IMR-90 (cell line): ENCODE data around the gene TMEM200C. TPM values are rescaled to one million over a fixed set of nuclear protein-coding genes. Genes with fewer than 3 reads are reported as not detected.

Experiments
- ATAC-seq: fragments of 200-7000 bp; cut with Tn5 transposase; 2 replicates; pipeline ENCODE4 v1.9.1; 2020; ENCODE audit warnings: low read depth, mild to moderate bottlenecking, moderate library complexity
- BruUV-seq: library from RNA; stranded (reverse); fragments of 400-500 nt; replicated peaks from 2 replicates; lab custom pipeline; 2021; lab: Mats Ljungman, UMichigan
- CTCF ChIA-PET: fragments of 300-600 bp; formaldehyde crosslinking; extraction: SDS; loops from one replicate; lab custom pipeline; 2021; ENCODE audit warnings: antibody characterized with exemption; lab: Yijun Ruan, JAX
- POLR2A ChIA-PET: fragments of 300-600 bp; sonication (Branson Sonifier 250); formaldehyde crosslinking; loops from one replicate; lab custom pipeline; 2022; ENCODE audit warnings: antibody characterized with exemption; ENCODE audit not compliant: unreplicated experiment; lab: Charles Lee
- DNase-seq: peaks from one replicate; pipeline ENCODE4 v3.0.0; 2013
- H2AFZ ChIP-seq: replicated peaks from 2 replicates; pipeline ENCODE3; 2013; ENCODE audit warnings: low read length, mild to moderate bottlenecking; ENCODE audit not compliant: poor library complexity
- H2AK5ac ChIP-seq: 2 replicates; pipeline ENCODE4 v1.6.1; 2013; ENCODE audit warnings: low read depth, low read length, inconsistent platforms
- H2AK9ac ChIP-seq: replicated peaks from 2 replicates; pipeline ENCODE3; 2013; ENCODE audit warnings: mild to moderate bottlenecking, low read depth, low read length, moderate library complexity; ENCODE audit not compliant: poor library complexity
- H2BK120ac ChIP-seq: 2 replicates; pipeline ENCODE4 v1.6.1; 2013; ENCODE audit warnings: low read depth, low read length, inconsistent platforms
- H2BK15ac ChIP-seq: 3 replicates; pipeline ENCODE4 v1.6.1; 2013; ENCODE audit warnings: low read depth, low read length, inconsistent platforms
- H2BK20ac ChIP-seq: 2 replicates; pipeline ENCODE4 v1.6.1; 2013; ENCODE audit warnings: low read depth, mild to moderate bottlenecking, inconsistent platforms, low read length, moderate library complexity
- H2BK5ac ChIP-seq: 2 replicates; pipeline ENCODE4 v1.6.1; 2013; ENCODE audit warnings: mild to moderate bottlenecking, low read depth, low read length, inconsistent platforms; ENCODE audit not compliant: poor library complexity, severe bottlenecking
- H3K14ac ChIP-seq: replicated peaks from 2 replicates; pipeline ENCODE4 v1.6.1; 2013; ENCODE audit warnings: low read depth, low read length, inconsistent platforms
- H3K18ac ChIP-seq: 2 replicates; pipeline ENCODE4 v1.6.1; 2013; ENCODE audit warnings: low read depth, low read length, control low read depth
- H3K23ac ChIP-seq: 2 replicates; pipeline ENCODE4 v1.6.1; 2013; ENCODE audit warnings: low read depth, low read length, inconsistent platforms
- H3K27ac ChIP-seq: 2 replicates; pipeline ENCODE4 v1.5.1; 2013; ENCODE audit warnings: mild to moderate bottlenecking, control low read depth, low read length; ENCODE audit not compliant: insufficient read depth
- H3K27me3 ChIP-seq: 2 replicates; pipeline ENCODE4 v1.6.1; 2013; ENCODE audit warnings: low read length; ENCODE audit not compliant: control insufficient read depth, insufficient read depth
- H3K36me3 ChIP-seq: 2 replicates; pipeline ENCODE4 v1.6.1; 2013; ENCODE audit warnings: low read length, mixed read lengths; ENCODE audit not compliant: control insufficient read depth, insufficient read depth
- H3K4ac ChIP-seq: 2 replicates; pipeline ENCODE4 v1.6.1; 2013; ENCODE audit warnings: low read depth, low read length, inconsistent platforms
- H3K4me1 ChIP-seq: 2 replicates; pipeline ENCODE4 v1.6.1; 2013; ENCODE audit warnings: low read length, mixed read lengths; ENCODE audit not compliant: control insufficient read depth, insufficient read depth
- H3K4me2 ChIP-seq: 2 replicates; pipeline ENCODE4 v1.6.1; 2013; ENCODE audit warnings: low read depth, mild to moderate bottlenecking, control low read depth, low read length, moderate library complexity
- H3K4me3 ChIP-seq: 2 replicates; pipeline ENCODE4 v1.5.1; 2013; ENCODE audit warnings: low read depth, mild to moderate bottlenecking, control low read depth, low read length, moderate library complexity; ENCODE audit not compliant: insufficient read depth
- H3K56ac ChIP-seq: 2 replicates; pipeline ENCODE4 v1.6.1; 2013; ENCODE audit warnings: low read length, inconsistent platforms; ENCODE audit not compliant: insufficient read depth; ENCODE audit errors: extremely low read depth
- H3K79me1 ChIP-seq, 2 experiments: 2 replicates each; pipeline ENCODE4 v1.6.1; 2013; ENCODE audit warnings: low read length in 2 of 2, inconsistent platforms in 1 of 2, low read depth in 1 of 2
- H3K9ac ChIP-seq: 2 replicates; pipeline ENCODE4 v1.6.1; 2013; ENCODE audit warnings: low read depth, low read length, control low read depth
- H3K9me1 ChIP-seq: 2 replicates; pipeline ENCODE4 v1.6.1; 2013; ENCODE audit warnings: low read length, inconsistent platforms; ENCODE audit not compliant: insufficient read depth
- H3K9me3 ChIP-seq: 2 replicates; pipeline ENCODE4 v1.6.1; 2013; ENCODE audit warnings: low read length; ENCODE audit not compliant: control insufficient read depth, insufficient read depth
- H4K20me1 ChIP-seq: 2 replicates; pipeline ENCODE4 v1.6.1; 2013; ENCODE audit warnings: low read length, inconsistent platforms; ENCODE audit not compliant: insufficient read depth
- H4K5ac ChIP-seq: 2 replicates; pipeline ENCODE4 v1.6.1; 2013; ENCODE audit warnings: mild to moderate bottlenecking, low read depth, low read length, control low read depth
- H4K8ac ChIP-seq, 2 experiments: 2 replicates each; pipeline ENCODE4 v1.6.1; 2013; ENCODE audit warnings: low read depth in 2 of 2, low read length in 2 of 2, control low read depth in 1 of 2, inconsistent platforms in 1 of 2
- H4K91ac ChIP-seq: 2 replicates; pipeline ENCODE4 v1.6.1; 2013; ENCODE audit warnings: low read depth, low read length, inconsistent platforms; ENCODE audit not compliant: insufficient read depth
- RFX5 ChIP-seq: IDR thresholded peaks from 2 replicates; pipeline ENCODE4 v1.8.0; 2012; ENCODE audit warnings: low read depth, mild to moderate bottlenecking, low read length, moderate library complexity
- SMC3 ChIP-seq: fragments of 150-350 bp; IDR thresholded peaks from 2 replicates; pipeline ENCODE4 v1.6.1; 2016; ENCODE audit warnings: low read depth, mild to moderate bottlenecking, antibody characterized with exemption, low read length, moderate library complexity
- dilution Hi-C: fragments of 300-500 bp; cut with HindIII; formaldehyde crosslinking; loops from one replicate; pipeline ENCODE4 v1.14.3; 2018; ENCODE audit warnings: low sequenced_read_pairs; ENCODE audit not compliant: unreplicated experiment
- in situ Hi-C: fragments of 300-500 bp; cut with MboI; formaldehyde crosslinking; loops from 3 replicates; pipeline ENCODE4 v1.14.3; 2019; ENCODE audit warnings: low sequenced_read_pairs, inconsistent platforms, mixed read lengths
- intact Hi-C: fragments of 100-400 bp; cut with micrococcal nuclease; formaldehyde crosslinking; loops from 2 replicates; pipeline ENCODE4 v1.10.0; 2022
- polyA plus RNA-seq, 3 experiments: library from polyadenylated mRNA; depleted of rRNA; stranded (reverse); fragments of >200 nt; gene quantifications; 2 replicates each; pipeline ENCODE4 v1.2.3, GENCODE V29; 2012; ENCODE audit warnings: low replicate concordance in 1 of 3
- total RNA-seq: library from RNA; depleted of rRNA; stranded (reverse); fragments of >200 nt; gene quantifications from 2 replicates; pipeline ENCODE4 v1.2.3, GENCODE V29; 2012

Gene TMEM200C
- total and polyA plus RNA-seq, 2 of the 4 experiments (the other 2 are of a cell fraction) = 1.4 to 2.5 TPM

DNA sequence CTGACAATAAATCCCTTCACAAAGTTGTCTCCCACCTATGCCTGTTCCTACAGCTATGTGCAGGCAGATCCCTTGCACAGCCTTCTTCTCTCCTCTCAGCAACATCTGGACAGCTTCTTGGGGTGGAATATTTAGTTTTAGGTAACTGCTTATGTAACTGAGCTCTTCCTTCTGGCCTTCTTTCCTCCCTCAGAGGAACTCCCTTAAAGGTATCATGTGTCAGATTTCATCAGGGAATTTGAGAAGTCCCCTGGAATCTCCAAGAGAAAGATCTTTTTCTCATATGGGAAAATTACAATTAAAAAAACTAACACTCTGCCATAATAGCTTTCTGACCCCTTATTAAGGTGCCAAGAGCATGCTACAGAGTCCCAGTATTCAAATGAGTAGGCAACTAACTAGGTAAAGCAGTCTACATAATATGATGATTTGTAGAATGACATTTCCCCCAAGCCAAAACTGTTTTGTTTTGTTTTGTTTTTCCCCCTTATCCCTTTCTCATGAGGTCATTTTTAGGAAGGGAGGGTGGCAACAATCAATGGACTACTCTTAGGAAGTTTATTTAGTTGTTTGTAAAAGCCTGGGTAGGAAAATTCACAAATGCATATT lies 2.4 kb downstream of the TMEM200C start:
- Histone ChIP-seq H4K20me1 (peaks cover 5% of the 10 kb centered on the region; the same call in 1 of the 2 replicates), H2BK5ac (no peak overlapping the region), H2AK5ac (no peak overlapping the region), H4K91ac (no peak overlapping the region), H3K4me3 (no peak overlapping the region), H3K79me1 (peaks cover 4 to 18% of the 10 kb centered on the region in 2 experiments; a peak in 3 of 4 replicates), H3K56ac (no peak overlapping the region), H3K4me2 (peak overlapping the region; percentile 42; the same call in 1 of the 2 replicates), H3K9me1 (0 out of 2 replicates have a peak, but pooled peaks cover 2% of the 10 kb centered on the region), H4K8ac (no peak overlapping the region), H3K4ac (no peak overlapping the region), H3K36me3 (peaks cover 10% of the 10 kb centered on the region), H3K18ac (no peak overlapping the region), H3K27me3 (no peaks in the 10 kb centered on the region), H3K14ac (no peak overlapping the region), H3K23ac (no peak overlapping the region; the same call in 1 of the 2 replicates), H2AFZ (no peak overlapping the region), H2AK9ac (no peak overlapping the region), H3K4me1 (peaks cover 10% of the 10 kb centered on the region; the same call in 1 of the 2 replicates), H4K5ac (no peak overlapping the region), H3K9me3 (no peaks in the 10 kb centered on the region), H3K27ac (no peak overlapping the region), H2BK120ac (no peak overlapping the region), H3K9ac (no peak overlapping the region), H2BK20ac (no peak overlapping the region), H2BK15ac (no peak overlapping the region)
- BruUV-seq = no TSS peak
- dilution Hi-C loops (no loop called here), intact Hi-C loops (loop anchor here (5.0 kb wide), 1 partner anchor 839 kb away; no protein-coding TSS in a partner anchor), in situ Hi-C loops (no loop called here)
- ATAC-seq (no peak), DNase-seq (peak; percentile 34)
- TF ChIP-seq SMC3 (no peak), RFX5 (no peak)
- ChIA-PET POLR2A (no interaction called here), CTCF (interaction anchor here (0.6 to 0.8 kb wide), 2 partner anchors 178 to 326 kb away, joined by 3 to 4 read pairs; no protein-coding TSS in a partner anchor)
